ENCODE results near the gene GPATCH4.
"Not testable (repeated sequence)": the region's sequence is repeated elsewhere in the genome, so short reads cannot be mapped to it uniquely, and the experiment has no call there.

The GPATCH4 gene

DNA sequence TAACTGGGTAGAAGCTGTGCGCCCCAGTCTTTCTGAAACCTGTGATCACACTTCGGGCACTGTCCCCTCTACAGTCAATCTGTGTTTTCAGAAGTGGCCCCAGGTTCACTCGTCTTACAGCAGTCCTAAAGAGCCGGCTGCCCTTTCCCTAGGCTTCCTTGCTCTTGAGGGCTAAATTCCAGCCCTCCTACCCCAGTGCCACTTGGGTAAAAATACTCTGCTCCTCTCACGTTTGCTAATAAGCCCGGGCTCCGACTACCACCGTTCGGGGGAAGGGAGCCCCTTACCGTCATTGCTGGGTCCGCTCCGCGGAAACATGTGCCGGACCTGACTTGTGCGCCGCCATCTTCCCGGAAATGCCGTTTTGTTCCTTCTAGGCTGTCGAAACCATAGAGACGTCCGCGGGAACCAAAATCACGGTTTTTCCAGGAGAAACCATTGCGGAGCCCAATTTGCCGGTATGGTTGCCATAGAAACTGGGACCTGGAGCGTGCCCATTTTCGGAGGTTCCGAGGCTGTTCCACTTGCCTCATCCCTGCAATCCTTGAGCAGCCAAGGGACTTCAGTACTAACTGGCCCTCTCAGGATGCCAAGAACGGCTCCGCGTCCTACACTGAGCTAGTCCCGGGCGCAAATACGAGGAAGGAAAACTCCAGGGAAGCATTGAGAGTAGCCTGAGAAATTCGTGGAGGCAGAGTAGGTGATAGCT is at the start of gene GPATCH4:
TSS of gene GPATCH4 (minus strand) at position 358 of the 709 bp plus-strand sequence.
- peak; percentile 68 to 78 for DNase-seq (ENCODE audit: low read depth in 2 of 2)

DNA sequence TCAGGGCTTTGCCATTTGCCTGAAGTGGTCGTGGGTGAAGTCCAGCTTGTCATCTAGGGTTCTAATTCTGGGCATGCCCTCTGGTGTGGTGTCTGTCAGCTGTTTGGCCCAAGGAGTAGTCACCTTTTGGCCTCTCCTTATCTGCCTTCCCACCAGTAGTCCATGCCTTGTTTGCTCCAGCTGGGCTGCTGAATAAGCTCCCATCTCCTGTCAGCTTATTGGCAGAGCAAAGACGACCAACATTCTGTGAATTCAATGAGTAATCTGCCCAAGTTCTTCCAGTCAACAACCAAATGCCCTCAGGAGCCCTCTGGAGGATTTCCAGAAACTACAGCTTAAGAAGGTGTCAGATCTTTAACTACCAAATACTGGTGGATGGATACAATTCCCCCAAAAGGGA is 47.7 kb upstream of the GPATCH4 start:
- DNase-seq (ENCODE audit: low read depth in 2 of 2): no peak

DNA sequence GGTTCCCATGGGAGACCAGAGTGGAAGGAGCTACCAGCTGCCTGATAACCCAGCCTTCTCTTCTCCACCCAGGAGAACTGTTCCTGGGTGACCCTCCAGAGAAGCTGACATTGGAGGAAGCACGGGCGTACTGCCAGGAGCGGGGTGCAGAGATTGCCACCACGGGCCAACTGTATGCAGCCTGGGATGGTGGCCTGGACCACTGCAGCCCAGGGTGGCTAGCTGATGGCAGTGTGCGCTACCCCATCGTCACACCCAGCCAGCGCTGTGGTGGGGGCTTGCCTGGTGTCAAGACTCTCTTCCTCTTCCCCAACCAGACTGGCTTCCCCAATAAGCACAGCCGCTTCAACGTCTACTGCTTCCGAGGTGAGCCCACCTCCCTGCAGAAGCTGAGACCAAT is 47.2 kb upstream of the GPATCH4 start:
- no peak for DNase-seq (ENCODE audit: low read depth in 2 of 2)

DNA sequence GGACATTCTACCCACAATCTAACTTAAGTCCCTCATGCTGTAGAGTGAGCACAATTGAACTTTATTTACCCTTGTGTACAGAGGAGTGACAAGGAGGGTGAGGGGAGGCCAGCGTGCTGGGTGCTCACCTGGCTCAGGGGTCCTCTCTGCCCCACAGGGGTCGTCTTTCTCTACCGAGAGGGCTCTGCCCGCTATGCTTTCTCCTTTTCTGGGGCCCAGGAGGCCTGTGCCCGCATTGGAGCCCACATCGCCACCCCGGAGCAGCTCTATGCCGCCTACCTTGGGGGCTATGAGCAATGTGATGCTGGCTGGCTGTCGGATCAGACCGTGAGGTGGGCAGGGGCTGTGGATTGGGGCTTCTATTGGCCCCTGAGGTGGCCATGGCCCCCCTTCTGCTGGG is 46.1 kb upstream of the GPATCH4 start:
- DNase-seq (ENCODE audit: low read depth in 2 of 2): no peak

GRCh38 chr1:156646738-156647211 is 45.5 kb upstream of the GPATCH4 start:
- DNase-seq (ENCODE audit: low read depth in 2 of 2): no peak

DNA sequence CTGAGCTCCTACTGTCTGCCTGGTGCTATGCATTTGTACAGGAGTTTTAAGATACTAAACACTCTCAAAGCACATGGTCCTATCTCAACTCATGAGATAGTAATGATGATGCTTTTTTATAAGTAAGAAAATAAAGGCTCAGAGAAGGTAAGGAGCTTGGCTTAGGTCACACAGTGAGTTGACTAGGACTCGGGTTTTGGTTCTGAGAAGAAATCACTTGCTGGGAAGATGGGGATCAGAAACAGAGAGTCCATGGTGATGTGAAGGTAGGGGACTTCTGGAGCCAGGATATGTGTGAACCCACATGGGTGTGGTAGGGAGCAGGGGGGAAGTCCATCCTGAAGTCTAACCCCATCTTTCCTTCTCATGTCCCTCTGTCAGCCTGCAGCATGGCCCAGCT is 44.4 kb upstream of the GPATCH4 start:
- DNase-seq (ENCODE audit: low read depth in 2 of 2): no peak

DNA sequence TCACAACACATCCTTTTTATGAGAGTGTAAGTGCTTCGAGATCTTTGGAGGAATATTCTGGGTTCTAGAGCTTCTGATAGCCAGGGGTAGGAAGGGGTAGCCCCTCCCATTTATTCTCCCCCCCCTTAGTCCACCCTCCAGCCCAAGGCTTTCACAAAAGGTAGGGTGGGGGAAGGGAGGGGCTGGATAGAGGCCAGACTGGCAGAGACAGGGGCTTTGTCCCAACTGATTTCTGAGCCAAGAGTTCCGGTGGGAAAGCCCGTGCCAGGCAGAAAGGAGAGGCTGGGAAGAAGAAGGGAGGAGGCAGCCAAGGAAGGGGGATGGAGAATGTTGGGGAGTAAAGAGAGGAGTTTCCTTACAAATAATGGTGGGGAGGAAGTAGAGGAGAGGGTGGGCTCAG is 43.8 kb upstream of the GPATCH4 start:
- no peak for DNase-seq (ENCODE audit: low read depth in 2 of 2)

DNA sequence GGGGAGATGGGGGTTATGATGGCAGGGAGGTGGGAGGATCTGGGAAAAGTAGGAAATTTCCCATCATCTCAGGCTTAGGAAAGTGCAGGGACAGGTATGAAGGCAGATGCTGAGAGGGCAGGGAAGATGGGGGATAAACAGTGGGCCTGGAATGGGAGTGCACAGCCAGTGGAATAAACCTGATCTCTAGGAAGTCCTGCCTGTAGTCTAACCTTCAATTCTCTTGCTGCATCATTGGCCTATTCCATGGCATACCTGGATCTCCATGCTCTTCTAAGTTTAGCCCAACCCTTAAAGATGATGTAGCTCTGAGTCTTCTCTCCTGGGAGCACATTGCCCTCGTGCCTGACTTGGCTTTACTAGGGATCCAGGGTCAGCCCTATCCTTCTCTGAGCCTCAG is 43.4 kb upstream of the GPATCH4 start:
- DNase-seq (ENCODE audit: low read depth in 2 of 2): no peak

- DNase-seq (ENCODE audit: low read depth in 2 of 2): no peak
These were observed 42.9 kb upstream of the GPATCH4 start for GRCh38 chr1:156644146-156644545.

DNA sequence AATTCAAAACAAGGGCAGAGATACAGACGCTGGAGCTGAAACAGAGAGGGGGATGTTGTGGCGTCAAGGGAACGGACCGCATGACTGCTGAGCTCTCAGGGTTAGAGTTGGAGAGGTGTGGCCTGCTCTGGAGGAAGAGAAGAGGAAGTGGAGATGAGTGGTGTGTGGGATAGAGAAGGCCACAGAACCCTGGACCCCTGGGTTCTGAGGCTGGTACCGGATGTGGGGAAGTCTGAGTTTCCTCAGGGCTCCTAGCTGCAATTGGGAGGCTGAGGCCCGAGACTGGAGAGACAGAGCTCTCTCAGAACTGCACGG is 42.5 kb upstream of the GPATCH4 start:
- no peak for DNase-seq (ENCODE audit: low read depth in 2 of 2)

DNA sequence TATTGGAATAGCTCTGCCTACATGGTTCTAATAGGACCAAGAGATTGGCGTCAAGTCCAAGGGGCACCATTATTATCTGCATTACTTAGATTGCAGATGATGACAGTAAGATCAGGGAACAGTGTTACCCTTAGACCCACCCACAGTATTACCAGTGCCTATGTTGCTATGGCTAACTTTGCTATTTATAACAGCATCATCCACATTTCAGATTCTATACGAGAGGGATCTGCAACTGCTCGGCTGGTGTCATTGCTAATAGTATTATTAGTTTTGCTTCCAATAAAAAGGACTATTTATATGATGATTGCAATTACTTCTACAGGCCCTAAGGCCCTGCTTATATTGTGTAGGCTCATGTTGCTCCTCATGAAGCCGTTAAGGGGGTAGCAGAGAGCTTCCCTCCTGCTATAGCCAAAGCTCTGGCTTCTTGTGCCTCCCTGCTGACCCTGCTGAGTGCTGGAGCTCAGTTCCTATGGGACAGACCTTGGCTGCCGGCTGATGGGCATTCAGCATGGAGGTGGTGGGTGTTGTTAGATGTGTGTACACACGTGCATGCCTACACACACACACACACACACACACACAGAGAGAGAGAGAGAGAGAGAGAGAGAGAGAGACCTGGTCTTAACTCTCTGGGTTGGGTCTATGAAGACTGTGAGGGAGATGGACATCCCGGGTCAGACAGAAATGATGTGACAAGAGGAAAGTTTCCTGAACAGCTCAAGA is 41.9 kb upstream of the GPATCH4 start:
- DNase-seq (ENCODE audit: low read depth in 2 of 2): no peak

DNA sequence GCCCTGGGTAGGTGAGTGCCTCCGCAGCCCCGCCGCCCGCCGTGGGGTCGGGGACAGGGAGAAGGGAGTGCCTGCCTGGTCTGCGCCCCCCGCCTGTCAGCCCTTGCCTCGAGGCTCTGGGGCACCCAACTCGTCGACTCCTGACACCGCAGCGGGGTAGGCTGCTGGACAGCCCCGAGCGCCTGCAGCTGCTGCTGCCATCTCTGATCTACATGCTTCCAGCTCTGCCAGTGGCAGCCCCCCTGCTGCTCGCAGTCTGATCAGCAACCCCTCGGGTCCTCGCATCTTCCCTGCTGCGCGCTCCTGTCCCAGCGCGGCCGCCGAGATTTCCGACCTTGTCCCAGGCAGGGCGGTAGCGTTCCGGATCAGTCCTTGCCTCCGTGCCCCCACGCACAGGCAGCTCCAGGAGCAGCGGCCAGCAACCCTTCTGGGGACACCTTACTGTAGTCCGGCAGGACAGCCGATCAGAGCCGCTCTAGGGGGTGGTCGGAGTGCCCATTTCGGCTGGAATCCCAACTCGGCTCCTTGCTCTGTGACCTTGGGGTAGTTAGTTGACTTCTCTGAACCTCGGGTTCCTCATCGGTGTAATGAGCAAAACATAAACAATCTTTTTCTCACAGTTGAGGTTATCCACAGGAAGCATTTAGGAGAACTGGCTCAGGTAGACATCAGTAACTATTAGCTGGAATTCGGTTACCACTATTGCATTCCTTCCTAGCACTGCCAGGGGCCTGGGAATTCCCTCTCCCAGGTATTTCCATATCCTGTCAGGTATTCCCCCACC is 41.2 kb upstream of the GPATCH4 start:
- no peak for DNase-seq (ENCODE audit: low read depth in 2 of 2)

DNA sequence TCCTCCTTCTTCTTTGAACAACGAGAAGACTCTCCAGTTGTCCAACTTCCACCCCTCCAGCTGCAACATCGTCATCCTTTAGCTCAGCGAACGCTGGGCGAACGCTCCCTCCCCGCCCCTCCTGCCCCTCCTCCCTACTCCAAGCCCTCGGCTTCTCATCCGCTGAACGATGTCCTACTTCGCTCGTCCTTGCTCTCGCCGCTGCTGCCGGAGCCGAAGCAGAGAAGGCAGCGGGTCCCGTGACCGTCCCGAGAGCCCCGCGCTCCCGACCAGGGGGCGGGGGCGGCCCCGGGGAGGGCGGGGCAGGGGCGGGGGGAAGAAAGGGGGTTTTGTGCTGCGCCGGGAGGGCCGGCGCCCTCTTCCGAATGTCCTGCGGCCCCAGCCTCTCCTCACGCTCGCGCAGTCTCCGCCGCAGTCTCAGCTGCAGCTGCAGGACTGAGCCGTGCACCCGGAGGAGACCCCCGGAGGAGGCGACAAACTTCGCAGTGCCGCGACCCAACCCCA is 40.5 kb upstream of the GPATCH4 start, which contains the start of gene BCAN:
TSS of gene BCAN (plus strand) at position 357 of the 504 bp plus-strand sequence. CDS start 3,938 bp downstream, outside the sequence.
- no peak for DNase-seq (ENCODE audit: low read depth in 2 of 2)

DNA sequence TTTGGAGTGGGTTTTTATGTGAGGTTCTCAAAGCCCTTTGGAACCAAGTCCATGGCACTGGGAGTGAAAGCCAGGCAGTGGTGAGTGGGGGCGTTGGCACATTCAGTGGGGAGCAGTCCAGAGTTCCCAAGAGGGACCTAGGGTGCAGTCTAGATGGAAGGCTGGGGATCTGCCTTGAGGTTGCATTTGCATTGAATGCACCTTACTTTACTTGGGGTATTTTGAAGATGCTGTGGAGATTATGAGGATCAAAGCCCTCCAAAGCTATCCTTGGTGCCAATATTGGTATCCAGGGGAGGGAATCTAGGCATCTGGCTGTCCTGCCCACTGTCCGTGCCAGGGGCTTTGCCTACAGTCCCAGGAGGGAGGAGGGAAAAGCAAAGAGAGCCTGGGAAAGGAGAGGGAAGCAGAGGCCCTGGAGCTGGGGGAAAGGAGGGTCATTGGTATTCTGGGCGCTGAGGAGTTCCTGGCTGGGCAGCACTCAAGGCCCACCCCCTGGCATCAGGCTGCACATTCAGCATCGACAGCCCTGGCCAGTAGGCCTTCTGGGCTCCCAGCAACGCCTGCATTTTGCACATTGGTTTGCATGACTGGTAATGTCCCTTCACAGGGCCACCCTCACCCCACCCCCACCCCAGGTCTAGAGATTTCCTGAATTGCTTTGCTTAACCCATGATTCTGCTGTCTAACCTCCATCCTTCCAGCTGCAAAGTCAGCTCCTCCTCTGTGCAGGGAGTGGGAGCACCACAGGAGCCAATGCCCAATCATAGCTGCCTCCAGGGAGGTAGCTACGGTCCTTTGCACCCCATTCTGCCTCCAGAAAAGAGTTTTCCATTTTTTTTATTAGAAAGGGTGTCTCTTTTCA is 39.8 kb upstream of the GPATCH4 start:
- DNase-seq (ENCODE audit: low read depth in 2 of 2): no peak

DNA sequence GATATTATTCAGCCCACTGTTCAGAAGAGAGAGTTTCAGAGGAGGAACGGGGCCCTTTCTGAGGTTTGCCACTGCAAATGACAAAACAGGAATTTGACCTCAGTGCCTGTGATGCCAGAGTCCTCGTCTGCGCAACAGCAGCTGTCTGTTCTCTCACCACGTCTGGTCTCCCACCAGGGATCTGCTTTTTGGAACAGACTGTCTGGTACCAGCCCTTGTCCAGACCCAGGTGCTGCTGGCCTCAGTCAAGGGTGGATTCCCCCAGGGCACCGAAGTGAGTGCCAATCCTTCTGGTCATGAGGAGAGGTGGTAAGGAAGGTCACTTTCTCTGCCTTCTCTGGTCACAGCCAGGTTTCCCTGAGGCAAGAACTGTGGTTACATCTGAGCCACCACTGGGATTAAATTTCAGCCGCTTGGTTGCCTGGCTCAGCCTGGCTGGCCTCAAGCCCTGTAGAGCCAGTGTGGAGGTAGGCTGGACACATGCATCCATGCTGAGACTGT is 38.4 kb upstream of the GPATCH4 start:
- DNase-seq (ENCODE audit: low read depth in 2 of 2): no peak

DNA sequence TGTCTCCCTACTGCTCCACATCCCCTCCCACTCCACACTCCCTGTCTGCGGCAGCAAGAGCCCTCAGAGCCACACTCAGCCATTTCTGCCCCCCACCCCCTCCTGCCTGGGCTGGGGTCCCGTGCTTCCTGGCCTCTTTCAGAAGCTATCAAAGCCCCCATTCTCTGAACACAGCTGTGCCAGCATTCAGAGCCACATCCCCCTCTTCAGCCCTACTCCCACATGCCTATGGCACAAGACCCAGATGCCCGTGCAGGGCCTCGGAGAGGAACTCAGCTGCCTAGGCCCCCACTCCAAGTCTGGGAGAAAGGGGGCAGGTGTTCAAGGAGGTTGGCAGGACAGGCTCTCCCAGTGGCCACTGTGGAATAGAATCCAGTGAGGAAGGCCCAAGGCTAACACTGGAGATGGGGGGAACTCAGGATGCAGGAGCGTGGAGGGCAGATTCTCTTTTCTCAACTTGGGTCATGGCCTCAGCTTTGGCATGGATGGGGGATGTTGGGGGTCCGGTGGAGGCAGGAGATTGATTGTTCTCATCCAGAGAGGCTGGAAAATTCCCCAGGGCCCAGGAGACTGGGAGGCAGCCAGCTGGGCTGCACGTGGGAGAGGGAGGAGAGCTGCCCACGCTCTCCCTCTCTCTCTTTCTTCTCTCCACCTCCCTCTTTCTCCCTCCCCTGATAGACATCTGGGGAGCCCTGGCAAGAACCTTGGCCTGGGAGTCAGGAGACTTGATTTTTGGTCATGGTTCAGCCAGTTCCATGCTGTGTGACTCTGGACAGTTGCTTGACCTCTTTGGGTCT is 37.1 kb upstream of the GPATCH4 start:
- no peak for DNase-seq (ENCODE audit: low read depth in 2 of 2)

- no peak for DNase-seq (ENCODE audit: low read depth in 2 of 2)
These were observed 31.1 kb upstream of the GPATCH4 start for GRCh38 chr1:156632355-156632754.

DNA sequence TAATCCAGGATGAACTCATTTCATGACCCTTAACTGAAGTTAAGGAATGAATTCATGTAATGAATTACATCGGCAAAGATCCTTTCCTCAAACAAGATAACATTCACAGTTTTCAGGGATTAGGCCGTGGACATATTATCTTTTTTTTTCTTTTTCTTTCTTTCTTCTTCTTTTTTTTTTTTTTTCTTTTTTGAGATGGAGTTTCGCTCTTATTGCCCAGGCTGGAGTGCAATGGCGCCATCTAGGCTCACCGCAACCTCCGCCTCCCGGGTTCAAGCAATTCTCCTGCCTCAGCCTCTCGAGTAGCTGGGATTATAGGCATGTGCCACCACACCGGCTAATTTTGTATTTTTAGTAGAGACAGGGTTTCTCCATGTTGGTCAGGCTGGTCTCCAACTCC is 29.9 kb upstream of the GPATCH4 start:
- not testable (repeated sequence) for DNase-seq (ENCODE audit: low read depth in 2 of 2)

DNA sequence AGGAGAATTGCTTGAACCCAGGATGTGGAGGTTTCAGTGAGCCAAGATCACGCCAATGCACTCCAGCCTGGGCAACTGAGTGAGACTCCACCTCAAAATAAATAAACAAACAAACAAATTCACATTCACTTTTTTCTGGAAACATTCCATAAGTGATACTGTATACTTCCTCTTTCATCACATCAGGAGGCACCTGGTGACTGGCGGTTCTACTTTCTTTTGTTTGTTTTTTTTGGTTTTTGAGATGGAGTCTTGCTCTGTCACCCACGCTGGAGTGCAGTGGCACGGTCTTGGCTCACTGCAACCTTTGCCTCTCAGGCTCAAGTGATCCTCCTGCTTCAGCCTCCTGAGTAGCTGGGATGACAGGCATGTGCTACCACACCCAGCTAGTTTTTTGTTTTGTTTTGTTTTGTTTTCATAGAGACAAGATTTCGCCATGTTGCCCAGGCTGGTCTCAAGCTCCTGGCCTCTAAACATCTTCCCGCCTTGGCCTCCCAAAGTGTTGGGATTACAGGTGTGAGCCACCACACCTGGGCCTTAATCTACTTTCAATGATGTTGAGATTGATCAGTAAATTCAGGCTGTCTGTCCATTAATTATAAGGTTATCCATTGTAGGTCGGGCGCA is 28.7 kb upstream of the GPATCH4 start:
- no peak for DNase-seq (ENCODE audit: low read depth in 2 of 2)

DNA sequence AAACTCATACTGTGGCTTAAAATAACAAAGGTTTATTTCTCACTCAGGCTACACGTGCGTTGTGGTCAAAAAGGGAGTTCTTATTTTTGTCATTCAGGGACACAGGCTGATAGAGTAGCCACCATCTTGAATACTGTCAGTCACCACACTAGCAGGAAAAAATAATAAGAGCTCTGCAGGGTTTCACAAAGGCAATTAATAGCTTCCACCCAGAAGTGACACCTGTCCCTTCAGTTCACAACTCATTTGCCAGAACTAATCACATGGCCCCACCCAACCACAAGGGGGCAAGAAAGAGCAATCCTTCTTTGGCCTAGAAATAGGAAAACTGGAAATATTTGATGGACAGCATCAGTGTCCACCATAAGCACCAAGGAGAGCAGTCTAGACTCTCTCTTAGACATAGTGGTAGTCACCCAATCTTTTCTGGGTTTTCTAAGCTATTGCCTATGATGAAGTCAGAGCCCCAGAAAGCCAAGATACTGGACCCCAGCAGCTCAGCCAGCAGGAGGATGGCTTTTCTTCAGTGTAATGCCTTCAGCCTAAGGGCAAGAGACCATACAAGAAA is 26.1 kb upstream of the GPATCH4 start:
- no peak for DNase-seq (ENCODE audit: low read depth in 2 of 2)
